ENCODE results near the gene PEX14. TPM values are rescaled to one million over a fixed set of nuclear protein-coding genes. Genes with fewer than 3 reads are reported as not detected.

PEX14 gene
- total RNA-seq, 1 donor from 2014 or later: 17.8 TPM

- ChIA-PET CTCF (no interaction called here), POLR2A (no interaction called here)
- no peaks in the 10 kb centered on the region for H3K27me3 Mint-ChIP-seq
- H3K27ac Mint-ChIP-seq: no peak overlapping the region
- peaks cover 22% of the 10 kb centered on the region for H3K36me3 Mint-ChIP-seq (ENCODE audit: low read depth)
- DNase-seq (no peak), ATAC-seq (ENCODE audit: low read depth) (no peak)
- H3K4me3 Mint-ChIP-seq: no peak overlapping the region
- TF ChIP-seq, protein P1, sequence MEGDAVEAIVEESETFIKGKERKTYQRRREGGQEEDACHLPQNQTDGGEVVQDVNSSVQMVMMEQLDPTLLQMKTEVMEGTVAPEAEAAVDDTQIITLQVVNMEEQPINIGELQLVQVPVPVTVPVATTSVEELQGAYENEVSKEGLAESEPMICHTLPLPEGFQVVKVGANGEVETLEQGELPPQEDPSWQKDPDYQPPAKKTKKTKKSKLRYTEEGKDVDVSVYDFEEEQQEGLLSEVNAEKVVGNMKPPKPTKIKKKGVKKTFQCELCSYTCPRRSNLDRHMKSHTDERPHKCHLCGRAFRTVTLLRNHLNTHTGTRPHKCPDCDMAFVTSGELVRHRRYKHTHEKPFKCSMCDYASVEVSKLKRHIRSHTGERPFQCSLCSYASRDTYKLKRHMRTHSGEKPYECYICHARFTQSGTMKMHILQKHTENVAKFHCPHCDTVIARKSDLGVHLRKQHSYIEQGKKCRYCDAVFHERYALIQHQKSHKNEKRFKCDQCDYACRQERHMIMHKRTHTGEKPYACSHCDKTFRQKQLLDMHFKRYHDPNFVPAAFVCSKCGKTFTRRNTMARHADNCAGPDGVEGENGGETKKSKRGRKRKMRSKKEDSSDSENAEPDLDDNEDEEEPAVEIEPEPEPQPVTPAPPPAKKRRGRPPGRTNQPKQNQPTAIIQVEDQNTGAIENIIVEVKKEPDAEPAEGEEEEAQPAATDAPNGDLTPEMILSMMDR (IDR thresholded peaks at IDR 0.05): no peak
- intact Hi-C loops (cut with micrococcal nuclease): no loop called here
- H3K9me3 Mint-ChIP-seq: no peaks in the 10 kb centered on the region
- no peaks in the 10 kb centered on the region for H3K4me1 Mint-ChIP-seq
These were observed 186.7 kb downstream of the PEX14 start for GRCh38 chr1:10661453-10661852.

DNA sequence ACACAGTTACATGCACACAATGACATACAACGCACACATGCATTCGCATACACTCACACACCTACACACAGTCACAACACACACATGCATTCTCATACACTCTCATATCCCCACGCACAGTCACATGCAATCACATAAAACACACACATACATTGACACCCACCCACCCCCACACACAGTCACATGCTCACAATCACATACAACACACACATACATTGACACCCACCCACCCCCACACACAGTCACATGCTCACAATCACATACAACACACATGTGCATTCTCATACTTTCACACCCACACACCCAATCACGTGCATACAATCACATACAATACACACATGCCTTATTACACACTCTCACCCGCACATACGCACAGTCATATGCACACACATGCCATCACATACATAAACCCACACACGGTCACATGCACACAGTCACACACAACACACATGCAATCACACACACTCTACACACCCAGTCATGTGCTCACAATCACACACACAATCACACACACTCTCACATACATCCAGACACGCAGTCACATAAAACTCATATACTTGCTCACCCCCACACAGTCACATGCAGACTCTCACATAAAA, 187.4 kb downstream of the PEX14 start:
- no peak overlapping the region for H3K4me3 Mint-ChIP-seq
- H3K36me3 Mint-ChIP-seq (ENCODE audit: low read depth): peaks cover 22% of the 10 kb centered on the region
- no peak for ATAC-seq (ENCODE audit: low read depth)
- POLR2A ChIA-PET: no interaction called here
- TF ChIP-seq, protein P1 (IDR thresholded peaks at IDR 0.05): no peak
- H3K27me3 Mint-ChIP-seq: no peaks in the 10 kb centered on the region
- no peak overlapping the region for H3K27ac Mint-ChIP-seq
- intact Hi-C loops (cut with micrococcal nuclease): no loop called here
- no peaks in the 10 kb centered on the region for H3K4me1 Mint-ChIP-seq
- H3K9me3 Mint-ChIP-seq: no peaks in the 10 kb centered on the region
- CTCF ChIA-PET: no interaction called here
- no peak for DNase-seq

DNA sequence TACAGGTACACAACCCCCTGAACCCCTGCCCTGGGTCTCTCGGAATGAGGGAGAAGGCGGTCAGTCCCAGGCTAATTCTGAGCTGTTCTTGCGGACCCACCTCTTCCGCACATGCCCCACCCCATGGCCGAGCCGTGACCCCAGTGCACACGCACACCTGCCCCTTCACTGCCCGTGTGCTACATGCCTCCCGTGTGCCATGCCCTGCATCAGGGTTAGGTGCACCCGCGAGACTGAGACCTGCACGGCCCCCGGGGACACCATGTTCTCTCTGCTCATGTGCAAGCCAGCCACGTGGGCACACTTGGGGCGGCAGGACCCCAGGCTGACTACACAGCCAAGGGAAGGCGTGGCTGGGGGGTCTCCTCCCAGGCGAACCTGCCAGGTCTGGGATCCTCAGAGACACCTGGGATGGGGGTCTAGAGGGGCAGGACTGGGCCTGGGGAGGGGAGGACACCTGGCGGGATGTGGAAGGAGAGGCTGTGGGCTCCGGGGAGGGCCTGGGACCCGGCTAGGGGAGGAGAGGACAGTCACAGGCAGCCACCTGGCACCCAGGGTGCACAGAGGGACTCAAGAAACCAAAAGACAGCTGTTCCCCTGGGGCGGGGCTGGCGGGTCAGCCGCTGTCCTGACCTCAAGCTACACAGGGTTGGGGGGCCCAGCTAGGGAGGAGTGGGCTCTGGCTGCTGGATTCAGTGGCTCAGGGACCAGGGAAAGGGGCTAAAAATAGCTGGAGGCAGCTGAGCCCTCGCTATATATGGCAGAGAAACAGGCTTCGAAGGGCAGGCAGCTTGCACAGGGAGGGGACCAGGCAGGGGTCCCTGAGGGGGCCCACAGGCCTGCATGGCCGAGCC, 188.3 kb downstream of the PEX14 start:
- no peaks in the 10 kb centered on the region for H3K4me1 Mint-ChIP-seq
- no peak overlapping the region for H3K4me3 Mint-ChIP-seq
- no peaks in the 10 kb centered on the region for H3K9me3 Mint-ChIP-seq
- DNase-seq (no peak), ATAC-seq (ENCODE audit: low read depth) (no peak)
- intact Hi-C loops (cut with micrococcal nuclease): no loop called here
- no peaks in the 10 kb centered on the region for H3K27me3 Mint-ChIP-seq
- CTCF ChIA-PET: no interaction called here
- no peak overlapping the region for H3K27ac Mint-ChIP-seq
- POLR2A ChIA-PET: no interaction called here
- H3K36me3 Mint-ChIP-seq (ENCODE audit: low read depth): peaks cover 20% of the 10 kb centered on the region
- TF ChIP-seq, protein P1 (IDR thresholded peaks at IDR 0.05): no peak

DNA sequence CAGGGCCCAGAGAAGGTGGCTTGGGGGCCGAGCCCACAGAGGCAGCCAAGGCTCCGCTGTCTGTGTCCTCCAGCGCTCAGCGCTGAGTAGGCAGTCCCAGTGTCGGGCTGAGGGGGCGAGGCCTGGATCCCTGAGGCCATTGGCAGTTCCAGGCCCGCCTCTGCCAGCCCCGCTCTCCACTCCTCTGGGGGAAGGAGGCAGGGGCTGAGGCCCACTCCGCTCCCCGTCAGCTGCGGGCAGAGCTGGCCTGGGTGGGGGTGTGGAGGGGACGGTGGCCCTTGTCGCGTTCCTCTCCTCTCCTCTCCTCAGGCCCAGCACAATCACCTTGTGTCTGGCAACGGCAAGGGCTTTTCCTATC, 188.9 kb downstream of the PEX14 start:
- H3K27ac Mint-ChIP-seq: no peak overlapping the region
- no peak for DNase-seq
- H3K4me1 Mint-ChIP-seq: no peaks in the 10 kb centered on the region
- ATAC-seq (ENCODE audit: low read depth): no peak
- no peak overlapping the region for H3K4me3 Mint-ChIP-seq
- TF ChIP-seq, protein P1 (IDR thresholded peaks at IDR 0.05): no peak
- intact Hi-C loops (cut with micrococcal nuclease): no loop called here
- POLR2A ChIA-PET: no interaction called here
- no peaks in the 10 kb centered on the region for H3K9me3 Mint-ChIP-seq
- H3K27me3 Mint-ChIP-seq: no peaks in the 10 kb centered on the region
- CTCF ChIA-PET: no interaction called here
- H3K36me3 Mint-ChIP-seq (ENCODE audit: low read depth): peaks cover 20% of the 10 kb centered on the region

GRCh38 chr1:10664251-10664650, 189.5 kb downstream of the PEX14 start:
- Mint-ChIP-seq H3K27me3 (no peaks in the 10 kb centered on the region), H3K4me1 (no peaks in the 10 kb centered on the region), H3K27ac (no peak overlapping the region), H3K4me3 (no peak overlapping the region), H3K36me3 (ENCODE audit: low read depth) (peaks cover 20% of the 10 kb centered on the region), H3K9me3 (no peaks in the 10 kb centered on the region)
- CTCF ChIA-PET: no interaction called here
- intact Hi-C loops (cut with micrococcal nuclease): no loop called here
- no peak for DNase-seq
- POLR2A ChIA-PET: no interaction called here
- no peak for ATAC-seq (ENCODE audit: low read depth)
- TF ChIP-seq, protein P1 (IDR thresholded peaks at IDR 0.05): no peak
